HUDEP-2 (cell line): ENCODE measurements around the gene RAB9B.
"Not testable (repeated sequence)": the region's sequence is repeated elsewhere in the genome, so short reads cannot be mapped to it uniquely, and the experiment has no call there.

Experiments
- DNase-seq, 76 experiments: peaks; one replicate each; lab custom pipeline; 2025; ENCODE audit not compliant: unreplicated experiment in 76 of 76; lab: John Stamatoyannopoulos, UW

Gene RAB9B

DNA sequence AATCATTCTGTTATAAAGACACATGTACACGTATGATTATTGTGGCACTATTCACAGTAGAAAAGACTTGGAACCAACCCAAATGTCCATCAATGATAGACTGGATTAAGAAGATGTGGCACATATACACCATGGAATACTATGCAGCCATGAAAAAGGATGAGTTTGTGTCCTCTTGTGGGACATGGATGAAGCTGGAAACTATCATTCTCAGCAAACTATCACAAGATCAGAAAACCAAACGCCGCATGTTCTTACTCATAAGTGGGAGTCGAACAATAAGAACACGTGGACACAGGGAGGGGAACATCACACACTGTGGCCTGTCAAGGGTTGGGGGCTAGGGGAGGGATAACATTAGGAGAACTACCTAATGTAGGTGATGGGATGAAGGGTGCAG, 15.0 kb downstream of the RAB9B start:
- not testable (repeated sequence) for DNase-seq

DNA sequence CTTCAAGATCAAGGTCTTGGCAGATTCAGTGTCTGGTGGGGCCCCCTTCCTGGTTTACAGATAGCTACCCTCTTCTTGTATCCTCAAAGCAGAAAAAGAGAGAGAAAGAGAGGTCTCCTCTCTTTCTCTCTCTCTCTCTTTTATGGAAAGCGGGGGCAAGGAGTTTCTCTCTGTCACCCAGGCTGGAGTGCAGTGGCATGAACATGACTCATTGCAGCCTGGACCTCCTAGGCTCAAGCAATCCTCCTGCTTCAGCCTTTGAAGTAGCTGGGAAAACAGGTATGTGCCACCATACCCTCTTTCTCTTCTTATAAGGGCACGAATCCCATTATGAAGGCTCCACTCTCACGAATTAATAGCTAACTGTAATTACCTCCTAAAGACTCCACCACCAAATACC, 20.2 kb downstream of the RAB9B start:
- no peak for DNase-seq

GRCh38 chrX:103806862-103807474, 25.1 kb downstream of the RAB9B start:
- no peak for DNase-seq

DNA sequence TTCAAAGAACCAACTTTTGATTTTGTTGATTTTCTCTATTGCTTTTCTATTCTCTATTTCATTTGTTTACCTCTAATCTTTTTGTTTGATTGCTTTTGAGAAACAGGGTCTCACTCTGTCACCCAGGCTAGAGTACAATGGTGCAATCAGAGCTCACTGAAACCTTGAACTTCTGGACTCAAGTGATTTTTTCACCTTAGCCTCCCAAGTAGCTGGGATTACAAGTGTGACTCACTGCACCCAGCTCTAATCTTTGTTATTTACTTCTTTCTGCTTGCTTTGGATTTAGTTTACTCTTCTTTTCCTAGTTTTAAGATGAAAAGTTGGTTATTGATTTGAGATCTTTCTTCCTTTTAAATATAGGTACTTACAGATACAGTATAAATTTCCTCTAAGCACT, 26.2 kb downstream of the RAB9B start:
- DNase-seq: no peak

DNA sequence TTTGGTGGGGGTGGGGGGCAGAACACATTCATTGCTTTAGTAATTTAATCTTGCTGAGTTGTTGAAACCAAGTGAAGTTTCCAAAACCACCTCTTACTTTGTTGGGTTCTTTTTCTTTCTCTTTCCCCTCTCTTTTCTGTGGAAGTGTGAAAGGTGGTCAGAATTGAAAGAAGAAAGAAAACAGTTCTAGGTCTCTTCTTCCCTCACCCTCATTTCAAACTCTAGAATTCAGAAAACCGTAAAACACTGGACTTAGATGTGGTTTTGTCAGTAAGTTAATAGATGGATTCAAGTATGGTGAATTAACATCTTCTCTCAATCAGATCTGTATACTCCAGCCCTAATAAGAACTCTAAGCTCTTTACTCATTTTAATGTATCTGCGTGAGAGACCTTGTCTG, 31.7 kb downstream of the RAB9B start:
- no peak for DNase-seq

DNA sequence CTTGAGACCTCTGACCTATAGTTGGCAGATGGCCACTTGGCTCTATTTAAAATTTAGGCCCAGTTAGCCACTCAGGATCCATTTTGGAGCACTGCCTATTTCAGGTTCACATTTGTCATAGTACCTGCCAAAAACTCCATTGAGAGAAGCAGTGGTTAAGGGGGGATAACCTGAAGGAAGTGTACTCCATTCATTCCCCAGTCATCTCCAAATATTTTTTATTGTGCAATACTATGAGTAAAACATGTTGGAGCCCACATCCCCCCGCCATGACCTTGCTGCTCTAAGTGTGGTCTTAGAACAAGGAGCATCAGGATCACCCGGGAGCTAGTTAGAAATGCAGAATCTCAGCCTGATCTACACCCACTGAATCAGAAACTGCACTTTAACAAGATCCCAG, 34.4 kb downstream of the RAB9B start:
- no peak for DNase-seq

GRCh38 chrX:103794119-103794518, 37.9 kb downstream of the RAB9B start:
- no peak for DNase-seq

DNA sequence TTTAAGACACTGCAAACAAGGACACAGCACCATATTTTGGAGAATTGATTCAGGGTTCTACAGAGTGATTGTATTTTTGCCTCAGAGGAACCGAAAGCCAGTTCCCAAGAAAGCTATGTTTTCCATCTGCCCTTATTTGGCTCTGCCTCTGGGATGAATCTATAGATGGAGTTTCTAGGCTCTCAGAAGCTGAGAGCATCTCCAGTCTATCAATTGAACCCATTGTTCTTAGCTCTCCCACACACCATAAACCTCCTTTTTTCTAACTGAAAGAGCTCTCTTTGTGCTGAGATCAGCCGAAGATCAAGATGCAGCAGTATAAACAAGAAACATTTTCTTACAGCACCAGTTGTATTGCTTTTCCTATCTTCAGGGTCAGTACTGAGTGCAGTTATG, 38.5 kb downstream of the RAB9B start:
- DNase-seq: no peak

GRCh38 chrX:103792916-103793544, 39.0 kb downstream of the RAB9B start:
- no peak for DNase-seq

- DNase-seq: no peak
Measured at GRCh38 chrX:103791826-103792485, 40.1 kb downstream of the RAB9B start.

DNA sequence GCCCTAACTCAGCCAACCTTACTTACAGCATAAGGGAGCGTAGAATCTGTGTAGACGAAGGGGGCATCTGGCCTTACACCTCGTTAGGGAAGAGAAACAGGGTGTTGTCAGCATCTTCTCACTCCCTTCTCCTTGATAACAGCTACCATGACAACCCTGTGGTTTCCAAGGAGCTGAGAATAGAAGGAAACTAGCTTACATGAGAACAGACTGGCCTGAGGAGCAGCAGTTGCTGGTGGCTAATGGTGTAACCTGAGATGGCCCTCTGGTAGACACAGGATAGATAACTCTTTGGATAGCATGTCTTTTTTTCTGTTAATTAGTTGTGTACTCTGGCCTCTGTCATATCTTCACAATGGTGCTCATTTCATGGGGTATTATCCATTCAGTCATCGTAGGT, 40.8 kb downstream of the RAB9B start:
- no peak for DNase-seq

- DNase-seq: no peak
Measured at GRCh38 chrX:103789004-103789403, 43.1 kb downstream of the RAB9B start.

DNA sequence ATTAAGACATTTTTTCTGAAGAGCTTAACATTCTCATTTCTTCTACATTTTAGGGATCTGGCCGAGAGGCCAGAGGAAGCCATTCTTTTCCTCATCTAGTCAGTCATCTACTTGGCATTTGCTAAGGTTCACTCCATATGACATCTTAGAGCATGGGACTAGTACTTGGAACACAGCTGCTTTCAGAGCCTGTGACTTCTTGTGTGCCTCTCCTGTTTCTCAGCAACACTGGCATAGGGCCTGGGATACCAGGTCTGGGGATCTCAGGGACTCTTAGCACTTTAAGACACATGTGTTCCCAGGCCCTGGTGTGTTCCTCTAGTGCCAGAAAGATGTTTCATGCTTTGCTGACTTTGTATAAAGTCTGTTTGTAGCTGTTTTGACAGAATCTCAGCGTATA, 48.1 kb downstream of the RAB9B start:
- DNase-seq: no peak

DNA sequence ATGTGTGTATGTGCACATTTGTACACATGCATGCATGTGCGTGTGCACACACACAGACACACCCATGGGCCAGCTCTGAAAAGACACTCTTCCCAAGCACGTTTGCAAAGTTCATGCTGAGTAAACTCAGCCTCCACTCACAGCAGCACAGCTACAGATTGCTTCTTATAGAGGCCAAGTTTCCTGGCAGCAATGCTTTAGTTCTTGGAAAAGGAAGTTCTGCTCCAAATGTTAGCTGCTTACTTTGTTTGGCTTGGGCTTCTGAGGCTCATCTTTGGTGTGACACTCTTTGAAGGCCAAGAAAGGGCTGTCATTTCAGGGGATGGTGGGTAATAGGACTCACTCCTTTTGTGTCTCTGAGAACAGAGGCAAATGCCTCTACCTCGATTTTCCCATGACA, 48.9 kb downstream of the RAB9B start:
- no peak for DNase-seq

GRCh38 chrX:103782640-103783039, 49.4 kb downstream of the RAB9B start:
- no peak for DNase-seq

DNA sequence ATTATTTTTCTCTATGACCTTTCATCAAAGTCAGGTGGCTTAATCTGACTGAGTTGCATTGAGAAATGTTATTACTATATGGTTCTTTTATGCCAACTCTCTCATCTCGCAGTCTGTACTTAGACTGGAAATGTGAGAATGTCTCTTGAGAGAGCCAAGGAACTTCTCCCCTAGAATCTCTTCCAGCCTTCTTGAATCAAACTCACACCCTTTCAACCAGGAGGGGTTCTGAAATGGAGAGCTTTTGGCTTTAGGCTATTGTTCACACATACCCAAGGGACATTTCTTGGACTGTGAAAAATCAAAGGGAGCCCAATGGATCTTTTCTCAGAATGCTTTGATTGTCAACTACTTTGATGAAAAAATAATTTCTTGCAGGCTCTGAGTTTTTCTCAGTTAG, 50.4 kb downstream of the RAB9B start:
- DNase-seq: no peak

DNA sequence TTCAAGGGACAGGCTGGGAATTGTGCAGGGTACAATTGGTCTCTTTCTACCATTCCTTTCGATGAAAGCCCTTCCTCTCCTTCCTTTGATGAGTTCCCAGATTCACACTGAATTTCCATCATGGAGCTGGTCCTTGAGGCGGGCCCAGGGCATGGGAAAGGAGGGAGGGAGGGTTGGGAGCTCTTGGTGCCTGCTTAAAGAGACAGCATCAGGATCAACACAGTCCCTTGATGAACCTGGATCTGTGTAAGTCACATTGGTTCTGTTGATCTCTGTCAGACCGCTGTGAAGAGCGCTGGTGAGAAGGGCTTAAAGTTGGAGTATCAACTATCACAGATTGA, 51.0 kb downstream of the RAB9B start:
- no peak for DNase-seq

DNA sequence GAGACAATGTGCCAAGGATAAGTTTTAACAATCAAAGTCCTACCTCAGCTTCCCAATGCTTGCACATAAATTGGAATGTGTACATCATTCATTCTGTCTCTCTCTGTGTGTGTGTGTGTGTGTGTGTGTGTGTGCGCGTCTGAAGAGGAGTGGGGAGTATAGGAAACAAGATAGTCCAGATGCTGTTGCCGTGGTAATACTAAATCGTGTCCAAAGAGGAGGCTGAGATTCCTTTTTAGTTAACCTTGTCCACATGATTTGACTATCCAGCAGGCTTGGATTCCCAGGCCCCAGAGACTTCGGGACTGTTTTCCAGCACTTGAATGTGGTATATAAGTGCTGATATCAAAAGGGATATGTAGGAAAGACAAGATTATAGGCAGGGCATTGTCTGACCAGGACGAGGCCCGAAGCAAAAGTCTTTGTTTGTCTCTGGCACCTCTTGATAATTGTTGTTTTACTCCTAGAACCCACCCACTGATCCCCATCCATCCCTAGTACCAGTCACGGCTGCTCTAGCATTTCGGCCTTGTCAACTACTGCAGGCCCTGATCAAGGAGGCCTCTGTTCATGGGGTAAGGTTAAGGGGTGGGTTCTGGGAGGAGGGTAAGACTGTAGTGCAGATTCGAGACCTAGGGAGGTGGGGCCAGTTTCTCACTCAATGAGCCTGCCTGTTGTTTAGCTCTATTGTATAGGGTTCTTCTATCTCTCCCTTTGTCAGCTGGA, 51.6 kb downstream of the RAB9B start:
- DNase-seq: no peak

GRCh38 chrX:103779141-103779789, 52.8 kb downstream of the RAB9B start:
- DNase-seq: no peak

- DNase-seq: no peak
Measured at GRCh38 chrX:103776546-103776945, 55.5 kb downstream of the RAB9B start, which contains the start of gene PLP1. Gene PLP1, plus strand, starts transcription at chrX:103776840. Its CDS starts 156 bp downstream, at chrX:103776996.

- peak in 8 of 76 experiments; percentile 0 to 5 (median 1) for DNase-seq
Measured at GRCh38 chrX:103774070-103774642, 57.9 kb downstream of the RAB9B start.
